Stimulated activated CD8-positive, alpha-beta memory T cell treated with anti-CD3 and anti-CD28 coated beads, Interleukin-15, amount 100 ng/mL, for 48 hours (primary cell): ENCODE results near the gene DNAJC7.
"Not testable (repeated sequence)": the region's sequence is repeated elsewhere in the genome, so short reads cannot be mapped to it uniquely, and the experiment has no call there.

Source experiments
- DNase-seq, 2 donors: peaks; one replicate each; pipeline ENCODE4 v3.0.0-alpha.2; 2020; ENCODE audit warnings: low read depth in 2 of 2

DNAJC7 gene

DNA sequence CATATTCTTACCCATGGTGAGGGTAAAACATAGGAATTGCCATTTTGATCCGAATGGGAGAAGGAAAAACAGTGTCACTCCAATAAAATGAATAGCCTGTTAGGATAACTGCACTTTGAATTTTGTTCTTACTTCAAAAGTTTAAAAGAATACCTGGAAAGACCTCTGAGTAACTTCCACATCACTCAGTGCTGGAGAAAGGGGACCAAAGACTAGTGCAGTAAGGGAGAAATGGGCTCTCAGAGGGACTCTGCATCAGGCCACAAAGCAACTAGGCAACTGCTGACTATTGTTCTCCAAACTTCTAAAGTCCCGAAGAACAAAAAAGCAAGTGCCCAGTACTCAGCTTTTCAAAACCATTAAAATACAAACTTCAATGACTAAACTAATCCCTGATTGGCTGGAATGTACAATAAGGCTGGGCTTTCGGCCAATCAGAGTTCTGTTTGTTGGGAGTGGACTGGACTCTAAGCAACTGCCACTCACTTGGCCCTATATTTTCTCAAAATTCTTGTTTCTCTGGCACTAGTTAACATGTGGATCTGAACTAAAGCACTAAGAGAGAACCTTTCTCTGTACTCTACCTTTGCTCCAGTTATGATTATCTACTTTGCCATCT lies 6.2 kb downstream of the DNAJC7 start:
- no peak for DNase-seq

GRCh38 chr17:42010266-42010680 lies 7.0 kb downstream of the DNAJC7 start:
- not testable (repeated sequence) for DNase-seq

GRCh38 chr17:42009170-42009569 lies 8.1 kb downstream of the DNAJC7 start:
- DNase-seq = no peak

DNA sequence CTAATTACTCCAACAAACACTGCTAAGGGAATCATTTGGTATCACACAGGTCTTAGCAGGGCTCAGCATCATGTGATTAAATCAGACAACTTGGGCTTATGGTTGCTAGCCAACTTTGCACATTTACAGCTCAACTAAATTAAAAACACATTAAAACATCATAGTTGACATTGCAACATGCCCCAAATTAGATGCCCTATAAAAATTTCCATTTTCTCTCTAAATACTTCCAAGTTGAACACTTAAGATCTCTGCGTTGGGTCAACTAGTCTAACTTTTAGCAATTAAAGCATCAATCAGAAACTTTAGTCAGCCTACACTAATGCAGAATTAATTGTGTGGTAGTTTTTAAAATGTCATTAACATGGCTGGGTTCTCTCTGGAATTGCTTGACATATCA lies 12.1 kb downstream of the DNAJC7 start:
- no peak for DNase-seq

DNA sequence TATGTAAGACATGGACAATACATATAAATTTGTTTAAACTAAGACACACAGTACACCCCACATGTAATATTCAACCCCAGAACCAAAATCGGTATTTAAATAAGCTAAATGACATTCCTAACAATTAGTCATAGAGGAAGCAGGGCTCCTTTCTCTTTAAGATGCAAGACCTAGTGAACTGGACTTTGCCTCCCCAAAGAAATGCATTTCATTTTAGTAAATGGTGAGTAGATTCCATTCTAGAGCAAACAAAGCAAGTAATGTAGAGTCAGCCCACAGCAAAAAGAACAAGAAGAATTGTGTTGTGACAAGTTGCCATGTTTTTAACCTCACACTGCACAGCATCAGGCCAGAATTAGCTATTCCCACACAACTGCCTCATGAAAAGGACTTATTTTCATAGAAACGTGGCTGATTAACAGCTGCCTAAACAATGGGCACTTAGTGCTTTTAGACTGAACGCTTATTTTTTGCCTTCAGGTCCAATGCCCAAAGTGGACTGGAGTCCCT lies 14.4 kb downstream of the DNAJC7 start:
- DNase-seq = no peak

- DNase-seq = no peak
These were observed 15.0 kb downstream of the DNAJC7 start for GRCh38 chr17:42002175-42002791.

GRCh38 chr17:42001729-42002128 lies 15.5 kb downstream of the DNAJC7 start:
- no peak for DNase-seq

DNA sequence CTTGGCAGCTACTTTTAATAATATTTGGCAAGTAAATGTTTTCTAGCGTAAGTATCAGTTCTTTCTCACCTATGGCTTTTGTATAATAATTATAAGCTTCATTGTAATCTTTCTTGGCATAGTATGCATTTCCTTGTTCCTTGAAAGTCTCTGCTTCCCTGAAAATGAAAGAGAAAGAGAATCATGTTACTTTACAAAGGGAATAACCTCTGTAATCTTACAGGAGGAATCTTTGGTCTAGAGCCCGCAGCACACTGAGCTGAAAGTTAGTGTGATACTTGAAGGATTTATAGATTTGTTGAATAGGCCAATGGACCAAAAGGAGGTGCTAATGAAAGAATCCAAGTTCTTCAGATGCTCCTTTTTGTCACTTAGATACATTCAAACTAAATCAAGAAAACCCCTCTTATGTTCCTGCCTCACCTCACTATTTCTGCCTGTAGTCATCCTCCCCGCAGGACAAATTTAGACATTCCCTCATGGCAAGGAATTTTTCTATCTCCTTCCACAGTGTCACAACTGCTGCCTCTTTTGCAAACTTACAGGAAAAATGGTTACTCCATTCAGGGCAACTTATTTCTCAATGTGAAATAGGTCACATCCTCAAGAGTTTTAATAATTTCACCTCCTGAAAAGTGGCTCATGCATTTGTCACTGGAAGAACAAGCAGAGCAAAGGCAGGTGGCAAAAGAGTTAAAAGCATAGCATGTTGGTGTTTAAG lies 16.7 kb downstream of the DNAJC7 start:
- no peak for DNase-seq

DNA sequence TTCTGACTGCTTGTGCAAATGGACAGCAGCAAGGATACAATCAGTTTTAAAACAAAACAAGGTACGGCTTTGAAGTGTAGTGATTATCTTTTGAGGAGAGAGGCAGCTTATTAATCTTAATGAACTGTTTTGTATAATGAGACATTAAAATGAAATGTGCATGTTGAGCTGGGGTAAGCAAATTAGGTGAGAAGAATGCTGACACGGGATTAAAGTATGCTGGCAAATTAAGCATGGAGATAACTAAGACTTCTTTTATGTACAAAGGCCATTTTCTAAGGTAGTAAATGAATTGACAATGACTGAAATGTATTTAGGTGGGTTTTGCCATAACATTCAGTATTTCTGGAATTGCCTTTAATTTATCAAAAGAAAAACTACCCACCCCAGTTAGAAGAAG lies 18.7 kb downstream of the DNAJC7 start:
- DNase-seq = no peak

DNA sequence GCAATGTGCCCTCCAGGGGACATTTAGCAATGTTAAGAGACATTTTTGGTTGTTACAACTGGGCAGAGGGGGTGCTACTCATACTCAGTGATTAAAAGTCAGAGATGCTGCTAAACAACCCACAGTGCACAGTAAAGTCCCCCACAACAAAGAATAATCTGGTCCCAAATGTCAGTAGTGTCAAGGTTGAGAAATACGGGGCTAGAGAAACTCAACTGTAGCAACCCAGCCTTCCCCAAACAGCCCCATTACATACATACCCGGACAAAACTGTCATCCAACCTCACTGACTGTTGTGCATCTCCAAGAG lies 20.4 kb downstream of the DNAJC7 start:
- no peak for DNase-seq

DNA sequence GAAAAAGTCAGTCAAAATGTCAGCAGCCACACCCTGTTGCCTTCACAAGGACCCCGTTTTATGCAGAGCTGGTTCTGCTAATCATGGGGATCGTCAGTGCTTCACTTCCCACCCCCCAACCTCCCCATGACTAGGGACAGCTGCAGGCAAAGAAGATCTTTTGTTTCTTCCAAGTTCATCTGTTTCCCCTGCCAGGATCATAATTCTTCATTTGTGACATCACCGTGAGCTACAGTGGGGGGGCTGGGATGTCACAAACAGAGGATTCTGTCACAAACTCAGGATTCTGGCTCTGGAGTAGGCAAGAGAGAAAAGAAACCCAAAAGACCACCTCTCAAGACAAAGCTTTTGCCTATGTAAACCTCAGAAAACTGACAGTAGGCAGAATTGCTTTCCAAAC lies 24.7 kb downstream of the DNAJC7 start:
- no peak for DNase-seq

- no peak for DNase-seq
These were observed 27.4 kb downstream of the DNAJC7 start for GRCh38 chr17:41989702-41990419.

DNA sequence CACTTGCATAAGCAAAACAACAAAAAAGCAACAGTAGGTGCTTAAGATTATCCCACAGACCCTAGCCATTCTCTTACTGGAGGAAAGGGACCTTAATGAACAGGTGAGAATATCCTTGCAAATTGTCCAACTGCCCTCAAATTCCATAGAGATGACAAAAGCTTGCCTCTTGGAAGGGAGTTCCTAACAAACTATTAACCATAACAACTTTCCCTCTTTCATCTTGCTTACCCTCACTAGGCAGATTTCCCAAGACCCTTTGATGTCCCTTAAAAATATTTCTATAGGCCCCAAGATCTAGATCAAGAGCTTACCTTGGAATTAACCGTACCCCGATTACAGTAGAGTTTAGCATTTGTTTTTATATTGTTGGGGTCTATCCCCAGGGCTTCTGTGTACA lies 28.8 kb downstream of the DNAJC7 start:
- no peak for DNase-seq

DNA sequence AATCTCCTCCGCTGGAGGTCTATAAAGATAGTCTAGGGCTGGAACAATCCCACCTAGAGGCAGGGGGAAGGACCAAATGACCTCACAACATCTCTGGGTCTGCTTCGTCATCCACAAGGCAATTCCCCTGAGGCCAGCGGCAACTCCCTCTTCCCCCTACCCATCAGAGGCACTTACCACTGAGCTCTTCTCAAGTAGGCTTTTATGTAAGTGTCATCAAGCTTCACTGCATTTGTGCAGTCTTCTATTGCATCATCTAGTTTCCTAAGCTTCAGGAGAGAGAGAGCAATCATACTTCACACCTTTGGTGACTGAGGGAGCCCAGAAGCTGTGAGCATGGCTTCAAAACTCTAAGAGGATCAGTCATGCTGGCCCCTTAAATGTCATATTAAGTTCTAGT lies 29.6 kb downstream of the DNAJC7 start:
- DNase-seq = no peak

DNA sequence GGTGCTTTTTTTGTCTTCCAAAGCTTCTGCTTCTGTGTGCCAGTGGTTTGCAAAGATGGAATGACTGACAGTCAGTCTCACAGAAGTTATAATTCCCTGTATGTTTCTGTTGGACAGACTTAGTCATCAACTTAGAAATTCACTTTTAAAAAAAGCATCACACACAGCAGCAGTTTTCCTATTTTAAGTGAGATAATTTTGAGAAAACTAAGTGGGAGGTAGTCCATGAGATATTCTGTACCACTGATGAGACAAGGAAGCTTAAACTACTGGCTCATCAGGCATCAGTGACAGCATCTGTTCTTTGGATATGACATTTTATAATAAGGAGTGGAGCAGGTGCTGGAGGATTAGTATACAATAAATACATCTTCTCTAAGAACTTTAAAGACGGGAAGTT lies 30.6 kb downstream of the DNAJC7 start:
- no peak for DNase-seq

- DNase-seq = no peak
These were observed 31.3 kb downstream of the DNAJC7 start for GRCh38 chr17:41985919-41986318.

GRCh38 chr17:41984454-41984853 lies 32.8 kb downstream of the DNAJC7 start:
- no peak for DNase-seq

GRCh38 chr17:41982026-41982760 lies 35.0 kb downstream of the DNAJC7 start:
- DNase-seq = no peak

- no peak for DNase-seq
These were observed 39.2 kb downstream of the DNAJC7 start for GRCh38 chr17:41977991-41978390.

GRCh38 chr17:41976142-41976768 lies 41.0 kb downstream of the DNAJC7 start:
- no peak for DNase-seq
